Tibial artery (tissue), 4 donors: Measurements from ENCODE around the gene SELENOT.

Source experiments
- DNase-seq, 2 donors: peaks; one replicate each; pipeline ENCODE4 v3.0.0-alpha.2; 2019
- H3K27ac ChIP-seq, 2 donors: fragments of 200-600 bp; sonication (generic) in 1 of 2; 1 replicate in 1 of 2; 2 replicates in 1 of 2; pipeline ENCODE4 v1.5.1; 2018 to 2019; ENCODE audit warnings: mild to moderate bottlenecking in 1 of 2
- H3K27me3 ChIP-seq, 2 donors: fragments of 200-600 bp; sonication (generic) in 1 of 2; one replicate each; pipeline versions ENCODE4 v1.5.1 to v1.6.0; 2016 to 2019
- H3K36me3 ChIP-seq, 3 donors: fragments of 200-600 bp; sonication (generic) in 2 of 3; one replicate each; pipeline ENCODE4 v1.5.1; 2016 to 2019; ENCODE audit warnings: mild to moderate bottlenecking in 2 of 3
- H3K4me1 ChIP-seq, 4 donors: fragments of 200-600 bp; sonication (generic) in 2 of 4; 1 replicate in 3 of 4; 2 replicates in 1 of 4; pipeline ENCODE4 v1.5.1; 2016 to 2019
- H3K4me3 ChIP-seq, 2 donors: fragments of 200-600 bp; sonication (generic) in 1 of 2; 1 replicate in 1 of 2; 2 replicates in 1 of 2; pipeline ENCODE4 v1.5.1; 2018 to 2019; ENCODE audit warnings: mild to moderate bottlenecking in 2 of 2
- H3K9me3 ChIP-seq, 3 donors: fragments of 200-600 bp; sonication (generic) in 1 of 3; one replicate each; pipeline ENCODE4 v1.5.1; 2016 to 2019
- CTCF ChIP-seq, 2 experiments: fragments of 200-600 bp in 1 of 2; fragments of 450-650 bp in 1 of 2; IDR thresholded peaks; one replicate each; pipeline ENCODE4 v1.5.1; 2017 to 2019; ENCODE audit warnings: antibody characterized with exemption in 2 of 2, mild to moderate bottlenecking in 1 of 2, moderate library complexity in 1 of 2
- intact Hi-C: fragments of 100-400 bp; cut with DNase I; formaldehyde crosslinking; loops from one replicate; pipeline ENCODE4 v1.15.0; 2023; ENCODE audit warnings: low total_unique reads

SELENOT gene

GRCh38 chr3:150631515-150632221 lies 28.5 kb downstream of the SELENOT start:
- Histone ChIP-seq H3K27ac (no peak overlapping the region), H3K9me3 (no peaks in the 10 kb centered on the region), H3K27me3 (no peaks in the 10 kb centered on the region), H3K4me1 (no peaks in the 10 kb centered on the region), H3K4me3 (no peak overlapping the region), H3K36me3 (peaks cover 22 to 36% (median 32%) of the 10 kb centered on the region in 3 donors)
- DNase-seq: no peak
- intact Hi-C loops: no loop called here
- TF ChIP-seq CTCF (IDR thresholded peaks at IDR 0.05): no peak

GRCh38 chr3:150635076-150635475 lies 32.0 kb downstream of the SELENOT start:
- TF ChIP-seq CTCF (IDR thresholded peaks at IDR 0.05): no peak
- no peaks in the 10 kb centered on the region for H3K27me3 ChIP-seq
- no peaks in the 10 kb centered on the region for H3K9me3 ChIP-seq
- H3K27ac ChIP-seq: no peak overlapping the region
- peaks cover 7 to 9% (median 8%) of the 10 kb centered on the region in 3 donors for H3K36me3 ChIP-seq
- no peak for DNase-seq
- no peak overlapping the region for H3K4me3 ChIP-seq
- no peaks in the 10 kb centered on the region for H3K4me1 ChIP-seq
- intact Hi-C loops: no loop called here

- H3K4me1 ChIP-seq: no peaks in the 10 kb centered on the region
- H3K4me3 ChIP-seq: no peak overlapping the region
- intact Hi-C loops: no loop called here
- no peak for TF ChIP-seq CTCF (IDR thresholded peaks at IDR 0.05)
- no peaks in the 10 kb centered on the region for H3K9me3 ChIP-seq
- peaks cover 4 to 9% (median 4%) of the 10 kb centered on the region in 3 donors for H3K36me3 ChIP-seq
- no peaks in the 10 kb centered on the region for H3K27me3 ChIP-seq
- H3K27ac ChIP-seq: no peak overlapping the region
- no peak for DNase-seq
Observed at GRCh38 chr3:150635526-150635925, 32.4 kb downstream of the SELENOT start.

GRCh38 chr3:150636258-150636657 lies 33.1 kb downstream of the SELENOT start:
- no peak for TF ChIP-seq CTCF (IDR thresholded peaks at IDR 0.05)
- H3K4me3 ChIP-seq: no peak overlapping the region
- intact Hi-C loops: no loop called here
- no peak overlapping the region for H3K27ac ChIP-seq
- H3K4me1 ChIP-seq: no peaks in the 10 kb centered on the region
- H3K27me3 ChIP-seq: no peaks in the 10 kb centered on the region
- DNase-seq: no peak
- peaks cover 0 to 4% (median 0%) of the 10 kb centered on the region in 3 donors for H3K36me3 ChIP-seq
- no peaks in the 10 kb centered on the region for H3K9me3 ChIP-seq

GRCh38 chr3:150639262-150639661 lies 36.1 kb downstream of the SELENOT start:
- H3K9me3 ChIP-seq: no peaks in the 10 kb centered on the region
- DNase-seq: no peak
- no peaks in the 10 kb centered on the region for H3K4me1 ChIP-seq
- H3K4me3 ChIP-seq: no peak overlapping the region
- H3K36me3 ChIP-seq: no peaks in the 10 kb centered on the region
- no peak for TF ChIP-seq CTCF (IDR thresholded peaks at IDR 0.05)
- no peaks in the 10 kb centered on the region for H3K27me3 ChIP-seq
- intact Hi-C loops: no loop called here
- H3K27ac ChIP-seq: no peak overlapping the region
